Hematopoietic multipotent progenitor cell treated with erythropoietin and hydrocortisone succinate and interleukin-3 and kit ligand, for 17 days (in vitro differentiated cells): ENCODE data around the gene PRAME.

Experiments used
- DNase-seq: peaks from one replicate; pipeline ENCODE4 v3.0.0-alpha.2; 2015; ENCODE audit warnings: low spot score

PRAME gene

GRCh38 chr22:22579869-22580604 is 21.0 kb upstream of the PRAME start:
- no peak for DNase-seq

GRCh38 chr22:22578702-22579424 is 19.8 kb upstream of the PRAME start:
- no peak for DNase-seq

GRCh38 chr22:22576989-22577427 is 17.9 kb upstream of the PRAME start:
- no peak for DNase-seq

- DNase-seq, result no peak
Observed at GRCh38 chr22:22576244-22576988, 17.4 kb upstream of the PRAME start.

GRCh38 chr22:22574361-22574760 is 15.3 kb upstream of the PRAME start:
- no peak for DNase-seq

GRCh38 chr22:22573047-22573889 is 14.2 kb upstream of the PRAME start:
- DNase-seq, result no peak

GRCh38 chr22:22571862-22572261 is 12.8 kb upstream of the PRAME start:
- no peak for DNase-seq

- DNase-seq, result no peak
Observed at GRCh38 chr22:22571429-22571828, 12.4 kb upstream of the PRAME start.

- DNase-seq, result no peak
Observed at GRCh38 chr22:22569218-22569617, 10.2 kb upstream of the PRAME start.

GRCh38 chr22:22565981-22566380 is 6.9 kb upstream of the PRAME start:
- no peak for DNase-seq

GRCh38 chr22:22558071-22558971 is 744 bp downstream of the PRAME start:
- no peak for DNase-seq

GRCh38 chr22:22556995-22557925 is 1.8 kb downstream of the PRAME start:
- DNase-seq, result no peak

GRCh38 chr22:22556578-22556977 is 2.5 kb downstream of the PRAME start:
- no peak for DNase-seq

GRCh38 chr22:22555596-22555995 is 3.5 kb downstream of the PRAME start:
- DNase-seq, result no peak

GRCh38 chr22:22554587-22555284 is 4.3 kb downstream of the PRAME start:
- no peak for DNase-seq

GRCh38 chr22:22553735-22554586 is 5.1 kb downstream of the PRAME start:
- DNase-seq, result no peak

GRCh38 chr22:22553141-22553540 is 5.9 kb downstream of the PRAME start:
- DNase-seq, result no peak

- no peak for DNase-seq
Observed at GRCh38 chr22:22552630-22553029, 6.4 kb downstream of the PRAME start.
